GM10847 (cell line): ENCODE data around the gene PHLDB1.

Experiments used
- POLR2A ChIP-seq: IDR thresholded peaks from 2 replicates; pipeline ENCODE4 v1.6.1; 2011; ENCODE audit not compliant: insufficient read length; ENCODE audit errors: extremely low read depth

The PHLDB1 gene

GRCh38 chr11:118682372-118682771, 75.0 kb downstream of the PHLDB1 start:
- no peak for TF ChIP-seq POLR2A

DNA sequence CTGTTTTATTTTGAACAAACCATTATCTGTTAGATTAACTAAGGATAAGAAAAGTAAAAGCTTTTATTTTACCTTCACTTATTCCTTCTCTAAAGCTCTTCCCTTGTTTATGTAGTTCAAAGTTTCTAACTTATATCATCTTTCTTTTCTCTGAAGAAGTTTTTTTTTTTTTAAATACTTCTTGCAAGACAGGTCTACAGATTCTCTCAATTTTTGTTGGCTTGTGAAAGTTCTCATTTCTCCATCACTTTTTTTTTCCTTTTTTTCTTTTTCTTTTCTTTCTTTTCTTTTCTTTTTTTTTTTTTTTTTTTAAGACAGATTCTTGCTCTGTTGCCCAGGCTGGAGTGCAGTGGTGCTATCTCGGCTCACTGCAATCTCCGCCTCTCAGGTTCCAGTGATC, 76.8 kb downstream of the PHLDB1 start:
- no peak for TF ChIP-seq POLR2A

DNA sequence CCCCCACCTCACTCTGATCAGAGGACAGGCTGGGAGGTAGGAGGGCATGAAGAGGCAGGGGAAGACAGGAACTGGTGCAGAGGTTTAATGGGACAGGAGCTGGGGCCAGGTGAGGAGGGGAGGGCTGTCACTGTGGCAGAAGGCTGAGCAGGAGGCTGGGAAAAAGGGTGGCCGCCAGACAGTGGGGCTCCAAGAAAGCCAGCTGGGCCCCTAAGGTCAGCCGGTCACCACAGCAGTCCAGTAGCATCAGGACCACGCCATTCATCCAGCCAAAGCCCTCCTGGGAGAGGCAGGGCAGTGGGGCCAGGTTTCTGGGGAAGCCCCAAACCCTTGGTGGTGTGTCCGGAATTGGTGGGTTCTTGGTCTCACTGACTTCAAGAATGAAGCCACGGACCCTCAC, 80.5 kb downstream of the PHLDB1 start:
- no peak for TF ChIP-seq POLR2A

GRCh38 chr11:118688851-118689502, 81.6 kb downstream of the PHLDB1 start:
- TF ChIP-seq POLR2A, result no peak

DNA sequence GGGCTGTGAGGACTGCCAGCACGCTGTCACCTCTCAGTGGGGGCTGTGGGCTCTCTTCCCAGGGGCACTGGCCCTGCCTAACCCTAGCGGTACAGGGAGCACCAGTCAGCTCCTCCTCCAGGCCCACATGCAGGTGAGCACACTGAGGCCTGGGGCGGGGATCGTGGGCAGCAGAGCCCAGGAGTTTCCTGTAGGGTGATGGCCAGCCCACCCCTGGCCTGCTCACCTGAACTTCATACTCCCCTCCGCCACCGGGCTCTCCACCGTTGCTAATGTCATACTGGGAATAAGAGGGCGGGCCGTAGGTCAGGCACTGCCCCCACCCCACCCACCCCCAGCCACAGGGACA, 82.1 kb downstream of the PHLDB1 start:
- TF ChIP-seq POLR2A, result no peak

- no peak for TF ChIP-seq POLR2A
Measured at GRCh38 chr11:118689852-118690552, 82.6 kb downstream of the PHLDB1 start.

- TF ChIP-seq POLR2A, result no peak
Measured at GRCh38 chr11:118690553-118691304, 83.3 kb downstream of the PHLDB1 start.

GRCh38 chr11:118691926-118692830, 84.8 kb downstream of the PHLDB1 start:
- TF ChIP-seq POLR2A, result no peak

DNA sequence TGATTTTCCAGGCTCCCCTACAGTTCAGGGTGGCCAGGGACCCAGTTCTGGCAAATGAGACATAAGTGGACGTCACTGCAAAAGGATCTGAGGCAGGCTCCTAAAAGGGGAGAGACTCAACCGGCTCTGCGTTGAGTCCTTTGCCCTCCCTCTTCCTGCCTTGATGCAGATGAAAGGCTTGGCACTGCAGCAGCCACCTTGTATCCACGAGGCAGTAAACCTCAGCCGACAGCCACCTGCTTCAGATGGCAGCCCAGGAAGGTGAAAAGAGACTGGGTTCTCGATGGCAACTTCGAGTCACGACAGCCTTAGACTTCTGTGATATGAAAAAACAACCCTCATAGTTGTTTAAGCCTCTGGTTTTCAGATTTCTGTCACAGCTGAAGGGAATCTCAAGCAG, 86.8 kb downstream of the PHLDB1 start:
- TF ChIP-seq POLR2A, result no peak

- no peak for TF ChIP-seq POLR2A
Measured at GRCh38 chr11:118694771-118695170, 87.4 kb downstream of the PHLDB1 start.

- TF ChIP-seq POLR2A, result no peak
Measured at GRCh38 chr11:118696673-118697226, 89.3 kb downstream of the PHLDB1 start.

DNA sequence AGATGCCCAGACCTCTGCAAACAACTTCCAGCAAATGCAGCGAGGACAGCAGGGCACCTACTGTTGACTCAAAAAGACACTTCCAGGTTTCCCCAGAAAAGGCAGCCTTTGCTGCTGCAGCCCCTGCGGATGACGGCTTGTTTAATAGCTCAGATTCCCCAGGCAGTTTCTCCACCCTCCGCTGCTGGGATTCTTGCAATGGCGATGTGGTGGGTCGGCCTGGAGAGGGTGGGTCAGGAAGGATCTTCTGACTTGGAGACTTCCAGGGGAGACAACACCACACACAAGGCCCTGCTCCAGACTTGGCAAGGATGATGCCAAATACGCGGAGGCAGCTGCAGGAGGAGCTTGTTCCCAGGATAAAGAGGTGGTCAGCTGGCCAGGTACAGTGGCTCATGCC, 89.9 kb downstream of the PHLDB1 start:
- TF ChIP-seq POLR2A, result no peak

GRCh38 chr11:118699506-118700220, 92.2 kb downstream of the PHLDB1 start:
- no peak for TF ChIP-seq POLR2A

DNA sequence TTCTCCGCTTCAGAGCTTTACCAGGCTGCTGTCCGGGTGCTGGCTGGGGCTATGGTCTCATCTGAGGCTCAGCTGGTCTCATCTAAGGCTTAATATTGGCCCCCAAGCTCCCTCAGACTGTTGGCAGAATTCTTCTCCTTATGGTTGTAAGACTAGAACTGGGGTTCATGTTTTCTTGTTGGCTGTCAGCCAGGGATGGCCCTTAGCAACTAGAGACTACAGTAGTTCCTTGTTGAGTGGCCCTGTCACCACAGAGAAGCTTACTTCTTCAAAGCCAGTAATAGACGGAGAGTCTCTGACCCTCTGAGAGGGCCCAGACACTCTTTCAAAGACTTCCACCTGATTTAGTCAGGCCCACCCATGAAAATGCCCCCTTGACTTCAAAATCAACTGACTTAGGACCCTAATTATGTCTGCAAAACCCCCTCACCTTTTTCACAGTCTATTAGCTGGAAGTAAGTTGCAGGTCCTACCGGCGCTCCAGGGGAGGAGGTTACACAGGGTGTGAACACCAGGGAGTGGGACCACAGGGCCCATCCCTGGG, 96.2 kb downstream of the PHLDB1 start:
- TF ChIP-seq POLR2A, result no peak
